ENCODE data around the gene PCDH9. TPM values are rescaled to one million over a fixed set of nuclear protein-coding genes. Genes with fewer than 3 reads are reported as not detected.

Gene PCDH9
- total RNA-seq, 4 donors from 2014 or later, result 0.64 to 1.1 (median 0.82) TPM

DNA sequence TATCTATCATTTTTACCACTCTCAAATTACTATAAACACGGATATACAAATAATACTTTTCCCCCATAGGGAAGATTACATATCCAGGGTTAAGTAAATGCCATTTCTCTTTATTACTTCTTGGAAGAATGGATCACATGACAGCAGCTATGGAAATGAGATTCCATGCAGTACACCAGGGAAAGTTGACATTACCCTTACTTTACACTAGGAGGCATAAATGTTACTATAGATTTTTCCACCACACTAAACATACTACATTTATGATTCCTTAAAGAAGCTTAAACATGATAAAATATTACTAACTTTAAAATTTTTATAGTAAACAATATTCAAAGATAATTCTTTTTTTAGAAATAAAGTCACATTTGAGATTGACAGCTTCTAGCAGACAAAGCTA lies 611.4 kb downstream of the PCDH9 start:
- H3K36me3 ChIP-seq, result no peaks in the 10 kb centered on the region
- DNase-seq (ENCODE audit: low spot score in 2 of 2), result no peak
- no peak overlapping the region for H3K4me3 ChIP-seq
- WGBS, result 35% methylated on average over 1 of the region's 1 CpG
- TF ChIP-seq POLR2A (IDR thresholded peaks at IDR 0.05) (no peak), POLR2AphosphoS5 (IDR thresholded peaks at IDR 0.05) (no peak), EP300 (IDR thresholded peaks at IDR 0.05) (no peak)
- TF ChIP-seq, protein P1, sequence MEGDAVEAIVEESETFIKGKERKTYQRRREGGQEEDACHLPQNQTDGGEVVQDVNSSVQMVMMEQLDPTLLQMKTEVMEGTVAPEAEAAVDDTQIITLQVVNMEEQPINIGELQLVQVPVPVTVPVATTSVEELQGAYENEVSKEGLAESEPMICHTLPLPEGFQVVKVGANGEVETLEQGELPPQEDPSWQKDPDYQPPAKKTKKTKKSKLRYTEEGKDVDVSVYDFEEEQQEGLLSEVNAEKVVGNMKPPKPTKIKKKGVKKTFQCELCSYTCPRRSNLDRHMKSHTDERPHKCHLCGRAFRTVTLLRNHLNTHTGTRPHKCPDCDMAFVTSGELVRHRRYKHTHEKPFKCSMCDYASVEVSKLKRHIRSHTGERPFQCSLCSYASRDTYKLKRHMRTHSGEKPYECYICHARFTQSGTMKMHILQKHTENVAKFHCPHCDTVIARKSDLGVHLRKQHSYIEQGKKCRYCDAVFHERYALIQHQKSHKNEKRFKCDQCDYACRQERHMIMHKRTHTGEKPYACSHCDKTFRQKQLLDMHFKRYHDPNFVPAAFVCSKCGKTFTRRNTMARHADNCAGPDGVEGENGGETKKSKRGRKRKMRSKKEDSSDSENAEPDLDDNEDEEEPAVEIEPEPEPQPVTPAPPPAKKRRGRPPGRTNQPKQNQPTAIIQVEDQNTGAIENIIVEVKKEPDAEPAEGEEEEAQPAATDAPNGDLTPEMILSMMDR (IDR thresholded peaks at IDR 0.05), result peak in 1 of 2 donors; percentile 14
- H3K27me3 ChIP-seq, result no peaks in the 10 kb centered on the region
- H3K9me3 ChIP-seq, result no peaks in the 10 kb centered on the region
- no peaks in the 10 kb centered on the region for H3K4me1 ChIP-seq
- H3K27ac ChIP-seq, result no peak overlapping the region

DNA sequence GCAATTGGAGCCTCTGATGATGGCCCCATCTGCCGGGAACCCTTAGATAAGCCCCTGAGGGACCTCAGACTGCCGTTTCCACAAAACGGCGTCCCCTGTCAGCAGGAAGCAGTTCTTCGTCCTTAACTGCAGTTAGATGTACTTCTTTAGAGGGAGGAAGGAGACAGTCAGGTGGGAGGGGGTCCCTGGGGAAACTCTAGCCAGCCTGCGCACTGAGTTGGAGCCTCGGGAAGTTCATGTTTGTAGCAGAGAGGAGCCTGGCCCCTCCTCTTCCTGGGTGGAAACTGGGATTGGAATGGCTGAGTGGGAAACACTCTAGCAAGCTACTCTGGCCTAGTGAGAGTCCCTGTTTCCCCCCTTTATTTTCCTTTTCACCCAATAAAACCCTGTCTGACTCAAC lies 612.4 kb downstream of the PCDH9 start:
- Histone ChIP-seq H3K9me3 (no peaks in the 10 kb centered on the region), H3K4me3 (no peak overlapping the region), H3K27ac (no peak overlapping the region), H3K4me1 (no peaks in the 10 kb centered on the region), H3K36me3 (no peaks in the 10 kb centered on the region), H3K27me3 (no peaks in the 10 kb centered on the region)
- 85% methylated on average over 7 of the region's 7 CpGs for WGBS
- no peak for DNase-seq (ENCODE audit: low spot score in 2 of 2)
- TF ChIP-seq EP300 (IDR thresholded peaks at IDR 0.05) (no peak), POLR2A (IDR thresholded peaks at IDR 0.05) (no peak), POLR2AphosphoS5 (IDR thresholded peaks at IDR 0.05) (no peak)
- TF ChIP-seq, protein P1 (IDR thresholded peaks at IDR 0.05), result no peak

DNA sequence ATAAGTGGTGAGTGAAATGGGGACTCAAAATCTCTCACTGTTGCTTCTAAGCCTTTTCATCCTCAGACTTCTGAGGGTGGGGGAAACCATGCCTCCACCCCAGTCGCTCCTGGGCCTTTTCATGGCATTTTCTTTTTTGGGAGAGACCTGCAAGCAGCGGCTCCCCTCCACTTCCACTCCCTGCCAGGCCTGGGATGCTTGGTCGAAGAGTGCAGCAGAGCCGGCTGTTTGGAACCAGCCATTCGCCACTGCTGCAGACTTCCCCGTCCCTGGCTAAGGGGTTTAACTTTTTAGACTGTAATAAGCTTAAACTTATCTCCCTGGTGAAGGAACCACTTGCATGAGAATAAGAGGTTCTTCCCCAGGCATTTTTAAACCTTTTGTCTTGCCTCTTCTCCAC lies 617.2 kb downstream of the PCDH9 start:
- no peaks in the 10 kb centered on the region for H3K4me1 ChIP-seq
- H3K27ac ChIP-seq, result no peak overlapping the region
- no peaks in the 10 kb centered on the region for H3K36me3 ChIP-seq
- no peak overlapping the region for H3K4me3 ChIP-seq
- no peaks in the 10 kb centered on the region for H3K27me3 ChIP-seq
- no peak for TF ChIP-seq POLR2A (IDR thresholded peaks at IDR 0.05)
- 90% methylated on average over 6 of the region's 6 CpGs for WGBS
- DNase-seq (ENCODE audit: low spot score in 2 of 2), result no peak
- no peaks in the 10 kb centered on the region for H3K9me3 ChIP-seq

DNA sequence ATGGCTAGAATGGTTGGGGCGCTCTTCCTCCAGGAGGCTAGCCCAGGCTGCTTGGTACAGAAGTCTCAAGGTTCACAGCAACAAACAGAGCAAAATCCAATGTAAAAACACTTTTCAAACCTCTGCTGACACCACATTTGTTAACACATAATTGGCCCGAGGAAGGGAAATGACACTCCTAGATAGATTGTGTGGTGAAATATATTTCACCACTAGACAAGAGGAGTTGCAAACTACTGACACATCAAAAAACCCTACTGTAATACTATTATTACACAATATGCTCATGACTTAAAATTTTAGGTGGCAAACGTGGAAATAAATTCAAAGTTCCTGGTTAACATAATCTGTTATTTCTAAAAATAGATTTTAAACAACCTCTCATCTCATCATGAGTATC lies 643.6 kb downstream of the PCDH9 start:
- no peaks in the 10 kb centered on the region for H3K27me3 ChIP-seq
- no peaks in the 10 kb centered on the region for H3K9me3 ChIP-seq
- H3K4me1 ChIP-seq, result no peaks in the 10 kb centered on the region
- TF ChIP-seq POLR2AphosphoS5 (IDR thresholded peaks at IDR 0.05) (no peak), POLR2A (IDR thresholded peaks at IDR 0.05) (no peak), EP300 (IDR thresholded peaks at IDR 0.05) (no peak)
- TF ChIP-seq, protein P1 (IDR thresholded peaks at IDR 0.05), result no peak
- no peak overlapping the region for H3K27ac ChIP-seq
- H3K4me3 ChIP-seq, result no peak overlapping the region
- WGBS, result 47% methylated on average over 3 of the region's 3 CpGs
- DNase-seq (ENCODE audit: low spot score in 2 of 2), result no peak
- no peaks in the 10 kb centered on the region for H3K36me3 ChIP-seq

DNA sequence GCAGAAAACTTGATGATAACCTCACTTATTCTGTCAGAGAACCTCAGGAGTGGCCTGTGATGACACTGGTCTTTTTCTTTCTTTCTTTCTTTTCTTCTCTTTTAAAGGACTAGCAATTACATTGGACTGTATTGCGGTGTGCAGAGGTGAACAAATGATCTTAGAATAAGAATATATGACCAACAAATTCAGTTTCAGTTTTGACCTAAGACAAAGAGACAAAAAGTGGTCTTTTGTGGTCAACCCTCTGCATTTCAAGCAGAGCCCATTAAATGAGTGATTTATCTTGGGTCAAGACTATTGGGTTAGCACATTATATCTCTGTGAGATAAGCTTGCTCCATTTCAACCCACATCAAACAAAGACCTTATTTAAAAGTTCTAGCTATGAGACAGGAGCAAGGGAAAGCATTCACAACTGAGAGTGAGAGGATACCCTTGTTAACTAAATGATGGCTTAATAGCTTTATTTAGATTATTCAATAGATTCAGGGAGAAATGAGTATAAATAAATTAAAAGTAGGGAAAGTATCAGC lies 644.4 kb downstream of the PCDH9 start:
- H3K27me3 ChIP-seq, result no peaks in the 10 kb centered on the region
- DNase-seq (ENCODE audit: low spot score in 2 of 2), result no peak
- 85% methylated on average over 1 of the region's 1 CpG for WGBS

More for the DNA sequence above, 644.4 kb downstream of the PCDH9 start:
- Histone ChIP-seq H3K4me3 (no peak overlapping the region), H3K36me3 (no peaks in the 10 kb centered on the region), H3K4me1 (no peaks in the 10 kb centered on the region), H3K9me3 (no peaks in the 10 kb centered on the region), H3K27ac (no peak overlapping the region)
- TF ChIP-seq POLR2A (IDR thresholded peaks at IDR 0.05) (no peak), EP300 (IDR thresholded peaks at IDR 0.05) (no peak), POLR2AphosphoS5 (IDR thresholded peaks at IDR 0.05) (no peak)
- TF ChIP-seq, protein P1 (IDR thresholded peaks at IDR 0.05), result no peak

Data from suprapubic skin (tissue), 4 donors.